ENCODE measurements around the gene RBMS3. TPM values are rescaled to one million over a fixed set of nuclear protein-coding genes. Genes with fewer than 3 reads are reported as not detected.

RBMS3 gene
- polyA plus RNA-seq, 1 donor, result 27.7 TPM

- DNase-seq, result no peak
These were observed 631.9 kb downstream of the RBMS3 start for GRCh38 chr3:29912600-29913288.

GRCh38 chr3:29914861-29915524 lies 634.1 kb downstream of the RBMS3 start:
- no peak for DNase-seq

- no peak for DNase-seq
These were observed 638.7 kb downstream of the RBMS3 start for GRCh38 chr3:29919571-29919970.

- DNase-seq, result no peak
These were observed 642.3 kb downstream of the RBMS3 start for GRCh38 chr3:29922992-29923746.

- peak; percentile 53 for DNase-seq
These were observed 644.1 kb downstream of the RBMS3 start for GRCh38 chr3:29924783-29925561.

GRCh38 chr3:29926378-29926777 lies 645.5 kb downstream of the RBMS3 start:
- DNase-seq, result peak; percentile 35

- DNase-seq, result no peak
These were observed 651.9 kb downstream of the RBMS3 start for GRCh38 chr3:29932696-29933325.

- no peak for DNase-seq
These were observed 653.1 kb downstream of the RBMS3 start for GRCh38 chr3:29933802-29934490.

GRCh38 chr3:29934751-29935150 lies 653.9 kb downstream of the RBMS3 start:
- no peak for DNase-seq

- no peak for DNase-seq
These were observed 655.2 kb downstream of the RBMS3 start for GRCh38 chr3:29936054-29936453.

- DNase-seq, result no peak
These were observed 655.9 kb downstream of the RBMS3 start for GRCh38 chr3:29936766-29937165.

- DNase-seq, result no peak
These were observed 656.3 kb downstream of the RBMS3 start for GRCh38 chr3:29937185-29937584.

GRCh38 chr3:29940759-29941323 lies 660.0 kb downstream of the RBMS3 start:
- DNase-seq, result no peak

- no peak for DNase-seq
These were observed 661.4 kb downstream of the RBMS3 start for GRCh38 chr3:29942297-29942696.

- no peak for DNase-seq
These were observed 668.3 kb downstream of the RBMS3 start for GRCh38 chr3:29949131-29949530.

GRCh38 chr3:29949940-29950616 lies 669.2 kb downstream of the RBMS3 start:
- no peak for DNase-seq

- DNase-seq, result no peak
These were observed 671.6 kb downstream of the RBMS3 start for GRCh38 chr3:29952431-29952830.

GRCh38 chr3:29955413-29955812 lies 674.5 kb downstream of the RBMS3 start:
- DNase-seq, result no peak

- no peak for DNase-seq
These were observed 677.9 kb downstream of the RBMS3 start for GRCh38 chr3:29958816-29959215.

- DNase-seq, result peak; percentile 12
These were observed 691.0 kb downstream of the RBMS3 start for GRCh38 chr3:29971895-29972294.
